ENCODE measurements around the gene POU2F3. TPM values are rescaled to one million over a fixed set of nuclear protein-coding genes. Genes with fewer than 3 reads are reported as not detected.

The POU2F3 gene
- total RNA-seq, 4 donors from 2014 or later, result not detected

DNA sequence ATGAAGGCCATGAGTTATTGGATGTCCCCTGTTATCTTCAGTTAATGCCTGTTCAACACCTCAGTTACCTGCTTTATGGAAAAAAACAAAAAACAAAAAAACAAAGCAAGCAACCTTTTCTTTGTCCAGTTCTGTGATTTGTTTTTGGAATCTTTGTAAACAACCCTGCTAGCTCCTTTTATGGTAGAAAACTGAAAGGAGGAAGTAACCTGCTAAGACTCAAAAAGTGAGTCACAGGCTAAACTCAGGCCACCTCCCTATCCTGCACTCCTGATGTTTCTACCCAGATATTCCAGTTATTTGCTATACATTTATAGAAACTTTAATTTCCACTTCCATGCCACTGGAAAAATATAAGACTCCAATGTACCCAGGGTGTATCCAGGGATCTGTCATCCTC lies 64.6 kb downstream of the POU2F3 start:
- H3K27ac ChIP-seq (replicated peaks in 1 of 4), result no peak overlapping the region
- H3K9me3 ChIP-seq, result no peaks in the 10 kb centered on the region
- H3K27me3 ChIP-seq, result peaks cover 0 to 13% (median 0%) of the 10 kb centered on the region in 4 donors
- intact Hi-C loops (cut with DNase I), result loop anchor here (5.0 kb wide), 2 partner anchors 67 to 132 kb away; no protein-coding TSS in a partner anchor
- peaks cover 0 to 10% (median 6%) of the 10 kb centered on the region in 4 donors for H3K4me1 ChIP-seq
- DNase-seq (ENCODE audit: extremely low spot score), result no peak
- no peak overlapping the region for H3K4me3 ChIP-seq
- TF ChIP-seq EP300 (IDR thresholded peaks at IDR 0.05), result no peak
- H3K36me3 ChIP-seq, result no peaks in the 10 kb centered on the region

DNA sequence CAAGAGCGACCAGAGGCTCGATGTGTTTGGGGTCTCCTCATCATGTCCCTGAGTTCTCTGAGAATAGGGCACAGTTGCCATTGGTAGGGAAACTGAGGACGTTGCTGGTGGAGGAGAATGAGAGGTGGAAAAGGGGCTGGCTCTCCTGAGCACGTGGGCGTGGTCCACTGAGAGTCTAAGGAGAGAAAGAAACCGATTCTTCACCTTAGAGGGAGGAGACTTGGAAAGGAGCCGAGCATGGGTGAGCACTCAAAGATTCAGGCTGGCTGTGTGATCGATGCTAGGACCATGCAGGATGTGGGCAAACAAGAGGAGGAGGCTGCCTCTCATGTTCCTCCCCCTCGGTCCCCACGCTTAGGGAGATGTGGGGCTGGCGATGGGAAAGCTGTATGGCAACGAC lies 65.3 kb downstream of the POU2F3 start:
- no peak for DNase-seq (ENCODE audit: extremely low spot score)
- Histone ChIP-seq H3K27me3 (peaks cover 0 to 13% (median 0%) of the 10 kb centered on the region in 4 donors), H3K4me1 (peaks cover 0 to 2% (median under 1%) of the 10 kb centered on the region in 4 donors), H3K36me3 (no peaks in the 10 kb centered on the region), H3K27ac (replicated peaks in 1 of 4) (no peak overlapping the region), H3K4me3 (no peak overlapping the region), H3K9me3 (no peaks in the 10 kb centered on the region)
- TF ChIP-seq EP300 (IDR thresholded peaks at IDR 0.05) (no peak), POLR2AphosphoS5 (IDR thresholded peaks at IDR 0.05) (no peak), POLR2A (IDR thresholded peaks at IDR 0.05; ENCODE audit: low read depth) (no peak)
- TF ChIP-seq, protein P1, sequence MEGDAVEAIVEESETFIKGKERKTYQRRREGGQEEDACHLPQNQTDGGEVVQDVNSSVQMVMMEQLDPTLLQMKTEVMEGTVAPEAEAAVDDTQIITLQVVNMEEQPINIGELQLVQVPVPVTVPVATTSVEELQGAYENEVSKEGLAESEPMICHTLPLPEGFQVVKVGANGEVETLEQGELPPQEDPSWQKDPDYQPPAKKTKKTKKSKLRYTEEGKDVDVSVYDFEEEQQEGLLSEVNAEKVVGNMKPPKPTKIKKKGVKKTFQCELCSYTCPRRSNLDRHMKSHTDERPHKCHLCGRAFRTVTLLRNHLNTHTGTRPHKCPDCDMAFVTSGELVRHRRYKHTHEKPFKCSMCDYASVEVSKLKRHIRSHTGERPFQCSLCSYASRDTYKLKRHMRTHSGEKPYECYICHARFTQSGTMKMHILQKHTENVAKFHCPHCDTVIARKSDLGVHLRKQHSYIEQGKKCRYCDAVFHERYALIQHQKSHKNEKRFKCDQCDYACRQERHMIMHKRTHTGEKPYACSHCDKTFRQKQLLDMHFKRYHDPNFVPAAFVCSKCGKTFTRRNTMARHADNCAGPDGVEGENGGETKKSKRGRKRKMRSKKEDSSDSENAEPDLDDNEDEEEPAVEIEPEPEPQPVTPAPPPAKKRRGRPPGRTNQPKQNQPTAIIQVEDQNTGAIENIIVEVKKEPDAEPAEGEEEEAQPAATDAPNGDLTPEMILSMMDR (IDR thresholded peaks at IDR 0.05), result no peak
- 90% methylated on average over 11 of the region's 12 CpGs for WGBS
- intact Hi-C loops (cut with DNase I), result no loop called here

DNA sequence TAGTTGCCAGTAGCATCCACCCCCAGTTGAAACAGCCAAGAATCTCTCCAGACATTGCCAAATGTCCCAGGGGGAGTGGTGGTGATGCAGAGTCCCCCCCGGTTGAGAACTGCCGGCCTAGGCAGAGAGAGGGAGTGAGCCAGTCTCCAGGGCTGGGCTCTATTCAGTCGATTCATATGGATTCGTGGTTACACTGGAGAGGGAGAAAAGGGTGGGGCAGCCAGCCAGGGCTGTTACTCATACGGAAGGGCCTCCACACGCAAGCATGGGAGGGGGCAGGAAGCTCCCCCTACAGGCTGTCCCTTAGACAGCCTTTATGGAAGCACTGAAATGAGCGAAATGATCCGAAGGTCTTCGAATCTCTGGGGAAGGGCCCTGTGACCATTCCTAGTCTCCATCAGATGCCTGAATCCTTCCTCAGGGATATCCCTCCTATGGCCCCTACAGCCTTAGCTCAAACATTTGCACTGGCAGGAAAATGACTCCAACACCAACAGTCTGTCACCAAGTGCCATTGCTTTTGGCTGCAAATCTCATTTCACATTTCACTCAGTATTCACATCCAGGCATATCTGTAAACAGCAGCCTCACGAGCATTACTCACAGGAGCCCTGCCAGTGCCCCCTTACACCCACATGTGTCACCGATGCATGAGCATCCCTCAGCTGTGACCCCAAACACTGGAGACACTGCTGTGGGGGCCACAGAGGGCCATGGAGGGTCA lies 66.7 kb downstream of the POU2F3 start:
- Histone ChIP-seq H3K36me3 (no peaks in the 10 kb centered on the region), H3K4me1 (no peaks in the 10 kb centered on the region), H3K27ac (replicated peaks in 1 of 4) (no peak overlapping the region), H3K9me3 (no peaks in the 10 kb centered on the region), H3K4me3 (no peak overlapping the region), H3K27me3 (peaks cover 0 to 13% (median 0%) of the 10 kb centered on the region in 4 donors)
- intact Hi-C loops (cut with DNase I), result no loop called here
- WGBS, result 51% methylated on average over 7 of the region's 11 CpGs
- TF ChIP-seq, protein P1 (IDR thresholded peaks at IDR 0.05), result no peak
- TF ChIP-seq POLR2A (IDR thresholded peaks at IDR 0.05; ENCODE audit: low read depth) (no peak), POLR2AphosphoS5 (IDR thresholded peaks at IDR 0.05) (no peak), EP300 (IDR thresholded peaks at IDR 0.05) (no peak)
- no peak for DNase-seq (ENCODE audit: extremely low spot score)

DNA sequence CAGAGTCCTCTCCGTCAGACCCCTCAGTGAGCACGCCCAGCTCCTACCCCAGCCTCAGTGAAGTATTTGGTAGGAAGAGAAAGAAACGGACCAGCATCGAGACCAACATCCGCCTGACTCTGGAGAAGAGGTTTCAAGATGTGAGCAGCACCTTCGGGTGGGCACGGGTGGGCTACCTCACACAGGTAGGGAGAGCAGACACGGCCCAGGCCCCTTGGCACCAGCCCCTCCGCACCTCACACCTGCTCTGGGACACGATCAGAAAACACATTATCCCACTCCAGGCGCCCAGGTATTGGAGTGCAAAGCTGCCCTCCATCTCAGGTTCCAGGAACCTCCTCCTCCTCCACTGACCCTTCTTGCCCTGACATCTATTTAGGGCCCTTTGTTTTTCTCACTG lies 67.5 kb downstream of the POU2F3 start:
- intact Hi-C loops (cut with DNase I), result no loop called here
- WGBS, result 98% methylated on average over 11 of the region's 11 CpGs
- TF ChIP-seq, protein P1 (IDR thresholded peaks at IDR 0.05), result no peak
- TF ChIP-seq EP300 (IDR thresholded peaks at IDR 0.05) (no peak), POLR2AphosphoS5 (IDR thresholded peaks at IDR 0.05) (no peak), POLR2A (IDR thresholded peaks at IDR 0.05; ENCODE audit: low read depth) (no peak)
- no peak overlapping the region for H3K4me3 ChIP-seq
- no peaks in the 10 kb centered on the region for H3K9me3 ChIP-seq
- H3K27me3 ChIP-seq, result peaks cover 0 to 13% (median 0%) of the 10 kb centered on the region in 4 donors
- no peaks in the 10 kb centered on the region for H3K36me3 ChIP-seq
- H3K27ac ChIP-seq (replicated peaks in 1 of 4), result no peak overlapping the region
- H3K4me1 ChIP-seq, result no peaks in the 10 kb centered on the region
- no peak for DNase-seq (ENCODE audit: extremely low spot score)

DNA sequence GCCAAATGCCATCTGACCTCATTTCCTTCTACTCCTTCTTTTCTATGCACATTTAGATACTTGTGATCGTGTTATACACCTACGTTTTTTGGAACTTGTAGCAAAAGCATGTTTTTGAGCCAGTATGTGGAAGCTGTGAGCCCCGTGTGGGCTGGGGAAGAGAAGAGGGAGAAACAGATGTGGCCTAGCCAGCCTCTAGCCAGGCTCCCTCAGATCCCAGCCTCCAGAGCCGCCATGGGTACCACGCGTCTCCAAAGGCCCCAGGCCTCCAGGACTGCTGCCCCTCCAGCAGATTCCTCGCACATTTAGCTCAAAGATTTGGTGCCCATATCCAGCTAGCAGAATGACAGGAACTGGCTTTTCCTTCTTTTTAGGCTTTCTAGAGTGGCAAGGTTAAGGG lies 68.1 kb downstream of the POU2F3 start:
- intact Hi-C loops (cut with DNase I), result no loop called here
- H3K9me3 ChIP-seq, result no peaks in the 10 kb centered on the region
- TF ChIP-seq POLR2A (IDR thresholded peaks at IDR 0.05; ENCODE audit: low read depth), result no peak
- TF ChIP-seq, protein P1 (IDR thresholded peaks at IDR 0.05), result no peak
- TF ChIP-seq EP300 (IDR thresholded peaks at IDR 0.05), result no peak
- TF ChIP-seq POLR2AphosphoS5 (IDR thresholded peaks at IDR 0.05), result no peak
- H3K4me3 ChIP-seq, result no peak overlapping the region
- H3K4me1 ChIP-seq, result no peaks in the 10 kb centered on the region
- peaks cover 0 to 13% (median 0%) of the 10 kb centered on the region in 4 donors for H3K27me3 ChIP-seq
- H3K36me3 ChIP-seq, result no peaks in the 10 kb centered on the region
- WGBS, result 82% methylated on average over 7 of the region's 7 CpGs
- no peak for DNase-seq (ENCODE audit: extremely low spot score)
- no peak overlapping the region for H3K27ac ChIP-seq (replicated peaks in 1 of 4)

All from esophagus muscularis mucosa (tissue), 4 donors.